ENCODE results near the gene KMT2C. TPM values are rescaled to one million over a fixed set of nuclear protein-coding genes. Genes with fewer than 3 reads are reported as not detected.
"Not testable (repeated sequence)": the region's sequence is repeated elsewhere in the genome, so short reads cannot be mapped to it uniquely, and the experiment has no call there.

KMT2C gene
- total RNA-seq, 1 experiment from 2014 or later = 35.1 TPM

DNA sequence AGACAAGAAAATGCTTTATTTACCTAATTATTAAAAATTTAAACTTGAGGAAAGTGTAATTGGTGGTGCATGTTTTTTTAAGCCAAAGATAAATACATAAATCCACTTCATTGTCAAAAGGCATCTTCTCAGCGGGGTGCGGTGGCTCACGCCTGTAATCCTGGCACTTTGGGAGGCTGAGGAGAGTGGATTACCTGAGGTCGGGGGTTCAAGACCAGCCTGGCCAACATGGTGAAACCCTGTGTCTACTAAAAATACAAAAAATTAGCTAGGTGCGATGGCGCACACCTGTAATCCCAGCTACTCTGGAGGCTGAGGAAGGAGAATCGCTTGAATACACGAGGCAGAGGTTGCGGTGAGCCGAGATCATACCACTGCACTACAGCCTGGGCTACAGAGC, 3.1 kb downstream of the KMT2C start:
- not testable (repeated sequence) for H3K4me1 ChIP-seq; H3K9me3 ChIP-seq (replicated peaks); H3K4me3 ChIP-seq; H3K36me3 ChIP-seq; DNase-seq; H3K27me3 ChIP-seq; H3K27ac ChIP-seq

DNA sequence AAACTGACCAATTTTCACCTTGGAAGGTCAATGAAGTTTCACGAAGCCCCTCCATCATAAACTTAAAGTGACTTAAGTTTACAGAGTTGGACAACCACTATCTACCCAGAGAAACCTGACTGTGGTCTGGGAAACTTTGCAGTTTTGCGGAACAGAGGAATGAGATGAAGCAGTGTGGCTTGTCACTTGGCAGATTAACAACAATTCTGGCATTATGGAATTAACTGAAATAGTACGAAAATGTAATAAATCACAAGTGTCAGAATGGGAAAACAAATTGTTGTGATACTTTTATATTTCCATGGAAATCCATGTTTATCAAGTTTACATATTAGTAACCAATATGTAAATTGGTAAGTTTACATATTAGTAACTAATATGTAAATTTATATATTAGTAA, 4.9 kb downstream of the KMT2C start:
- no peaks in the 10 kb centered on the region for H3K9me3 ChIP-seq (replicated peaks)

DNA sequence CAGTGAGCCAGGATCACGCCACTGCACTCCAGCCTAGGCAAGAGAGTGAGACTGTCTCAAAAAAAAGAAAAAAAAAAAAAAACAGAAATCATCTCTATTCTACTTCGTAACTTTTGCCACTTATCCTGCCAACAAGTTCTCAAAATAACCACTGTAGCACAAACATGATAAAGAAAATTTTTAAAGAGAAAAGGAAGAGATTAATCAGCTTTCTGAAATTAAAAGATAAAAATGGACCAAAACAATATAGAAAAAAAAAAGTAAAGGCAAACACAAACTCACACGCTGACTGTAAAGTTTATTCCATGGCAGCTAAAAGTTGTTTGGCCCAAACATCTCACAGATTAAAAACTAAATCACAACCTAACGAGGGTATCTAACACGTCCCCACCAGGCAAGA, 5.7 kb downstream of the KMT2C start:
- not testable (repeated sequence) for H3K4me3 ChIP-seq; H3K27ac ChIP-seq; DNase-seq; H3K9me3 ChIP-seq (replicated peaks); H3K4me1 ChIP-seq; H3K27me3 ChIP-seq; H3K36me3 ChIP-seq

More for the DNA sequence above, 4.9 kb downstream of the KMT2C start:
- H3K27me3 ChIP-seq = no peaks in the 10 kb centered on the region
- no peak for DNase-seq
- H3K27ac ChIP-seq = no peak overlapping the region
- no peak overlapping the region for H3K4me3 ChIP-seq
- H3K36me3 ChIP-seq = no peaks in the 10 kb centered on the region
- peaks cover 7% of the 10 kb centered on the region; the same call in 1 of the 2 replicates for H3K4me1 ChIP-seq

DNA sequence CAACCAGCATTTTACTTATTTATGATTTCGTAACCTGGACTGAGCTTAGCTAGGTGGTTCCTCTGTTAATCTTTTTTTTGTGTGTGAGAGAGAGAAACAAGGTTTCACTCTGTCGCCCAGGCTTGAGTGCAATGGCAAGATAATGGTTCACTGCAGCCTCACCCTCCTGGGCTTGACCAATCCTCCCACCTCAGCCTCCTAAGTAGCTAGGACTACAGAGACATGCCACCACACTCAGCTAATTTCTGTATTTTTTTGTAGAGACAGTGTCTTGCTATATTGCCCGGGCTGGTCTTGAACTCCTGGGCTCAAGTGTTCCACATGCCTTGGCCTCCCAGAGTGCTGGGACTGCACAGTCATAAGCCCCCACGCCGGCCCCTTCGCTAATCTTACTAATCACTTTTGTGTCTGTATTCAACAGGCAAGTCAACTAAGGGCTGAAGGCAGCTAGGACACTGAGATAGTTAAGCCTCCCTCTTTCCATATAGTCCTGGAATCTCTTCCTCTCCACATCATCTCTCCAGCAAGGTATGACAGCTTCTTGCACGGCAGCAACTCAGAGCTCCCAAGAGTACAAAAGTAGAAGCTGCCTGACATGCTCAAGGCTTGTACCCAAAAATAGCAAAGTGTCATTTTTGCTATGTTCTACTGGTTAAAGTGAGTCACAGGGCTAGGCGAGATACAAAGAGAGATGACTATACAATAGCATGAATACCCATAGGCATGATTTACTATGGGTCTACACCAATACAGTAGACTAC, 11.3 kb downstream of the KMT2C start:
- H3K4me3 ChIP-seq = no peak overlapping the region
- no peak for DNase-seq
- H3K9me3 ChIP-seq (replicated peaks) = peaks cover 11% of the 10 kb centered on the region

DNA sequence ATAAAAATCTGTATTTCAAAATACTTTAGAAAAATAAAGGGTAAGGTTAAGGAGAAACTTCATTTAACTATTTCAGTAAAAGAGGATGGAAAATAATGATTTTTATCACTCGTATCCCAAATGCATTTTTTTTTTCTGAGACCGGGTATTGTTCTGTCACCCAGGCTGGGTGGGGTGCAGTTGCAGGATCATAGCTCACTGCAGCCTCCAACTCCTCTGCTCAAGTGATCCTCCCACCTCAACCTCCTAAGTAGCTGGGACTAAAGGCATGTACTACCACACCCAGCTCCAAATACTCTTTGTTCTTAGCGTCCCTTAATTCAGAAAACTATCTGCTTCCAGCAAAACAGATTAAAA, 11.8 kb downstream of the KMT2C start:
- H3K27ac ChIP-seq = no peak overlapping the region
- no peak for DNase-seq
- H3K4me3 ChIP-seq = no peak overlapping the region
- no peaks in the 10 kb centered on the region for H3K27me3 ChIP-seq
- H3K36me3 ChIP-seq = peaks cover 5% of the 10 kb centered on the region
- no peaks in the 10 kb centered on the region for H3K4me1 ChIP-seq
- peaks cover 11% of the 10 kb centered on the region for H3K9me3 ChIP-seq (replicated peaks)

More for the DNA sequence above, 11.3 kb downstream of the KMT2C start:
- Histone ChIP-seq H3K36me3 (peaks cover 4% of the 10 kb centered on the region), H3K27ac (no peak overlapping the region), H3K4me1 (no peaks in the 10 kb centered on the region), H3K27me3 (no peaks in the 10 kb centered on the region)

DNA sequence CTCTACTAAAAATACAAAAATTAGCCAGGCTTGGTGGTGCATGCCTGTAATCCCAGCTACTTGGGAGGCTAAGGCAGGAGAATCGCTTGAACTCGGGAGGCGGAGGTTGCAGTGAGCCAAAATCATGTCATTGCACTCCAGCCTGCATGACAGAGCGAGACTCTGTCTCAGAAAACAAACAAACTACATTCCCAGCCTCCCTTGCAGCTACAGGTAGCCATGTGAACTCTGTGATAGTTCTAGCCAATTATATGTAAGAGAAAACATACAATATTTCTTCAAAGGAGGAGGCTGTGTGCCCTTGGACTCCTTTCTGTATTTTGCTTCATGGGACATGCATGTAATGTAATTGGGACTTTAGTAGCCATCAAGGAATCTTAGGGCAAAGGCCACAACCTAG, 12.6 kb downstream of the KMT2C start:
- H3K27ac ChIP-seq, H3K4me1 ChIP-seq, H3K4me3 ChIP-seq, DNase-seq, H3K27me3 ChIP-seq: not testable (repeated sequence)
- peaks cover 10% of the 10 kb centered on the region for H3K36me3 ChIP-seq
- peaks cover 11% of the 10 kb centered on the region for H3K9me3 ChIP-seq (replicated peaks)

DNA sequence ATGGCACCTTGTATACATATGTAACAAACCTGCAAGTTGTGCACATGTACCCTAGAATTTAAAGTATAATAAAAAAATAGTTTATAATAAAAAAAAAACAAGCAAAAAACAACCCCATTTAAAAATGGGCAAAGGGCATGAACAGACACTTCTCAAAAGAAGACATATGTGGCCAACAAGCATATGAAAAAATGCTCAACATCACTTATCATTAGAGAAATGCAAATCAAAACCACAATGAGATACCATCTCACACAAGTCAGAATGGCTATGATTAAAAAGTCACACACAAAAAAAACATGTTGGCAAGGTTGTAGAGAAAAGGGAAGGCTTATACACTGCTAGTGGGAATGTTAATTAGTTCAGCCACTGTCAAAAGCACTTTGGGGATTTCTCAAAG, 14.9 kb downstream of the KMT2C start:
- not testable (repeated sequence) for H3K27me3 ChIP-seq, DNase-seq, H3K4me3 ChIP-seq, H3K4me1 ChIP-seq, H3K27ac ChIP-seq
- peaks cover 10% of the 10 kb centered on the region for H3K36me3 ChIP-seq
- peaks cover 11% of the 10 kb centered on the region for H3K9me3 ChIP-seq (replicated peaks)

DNA sequence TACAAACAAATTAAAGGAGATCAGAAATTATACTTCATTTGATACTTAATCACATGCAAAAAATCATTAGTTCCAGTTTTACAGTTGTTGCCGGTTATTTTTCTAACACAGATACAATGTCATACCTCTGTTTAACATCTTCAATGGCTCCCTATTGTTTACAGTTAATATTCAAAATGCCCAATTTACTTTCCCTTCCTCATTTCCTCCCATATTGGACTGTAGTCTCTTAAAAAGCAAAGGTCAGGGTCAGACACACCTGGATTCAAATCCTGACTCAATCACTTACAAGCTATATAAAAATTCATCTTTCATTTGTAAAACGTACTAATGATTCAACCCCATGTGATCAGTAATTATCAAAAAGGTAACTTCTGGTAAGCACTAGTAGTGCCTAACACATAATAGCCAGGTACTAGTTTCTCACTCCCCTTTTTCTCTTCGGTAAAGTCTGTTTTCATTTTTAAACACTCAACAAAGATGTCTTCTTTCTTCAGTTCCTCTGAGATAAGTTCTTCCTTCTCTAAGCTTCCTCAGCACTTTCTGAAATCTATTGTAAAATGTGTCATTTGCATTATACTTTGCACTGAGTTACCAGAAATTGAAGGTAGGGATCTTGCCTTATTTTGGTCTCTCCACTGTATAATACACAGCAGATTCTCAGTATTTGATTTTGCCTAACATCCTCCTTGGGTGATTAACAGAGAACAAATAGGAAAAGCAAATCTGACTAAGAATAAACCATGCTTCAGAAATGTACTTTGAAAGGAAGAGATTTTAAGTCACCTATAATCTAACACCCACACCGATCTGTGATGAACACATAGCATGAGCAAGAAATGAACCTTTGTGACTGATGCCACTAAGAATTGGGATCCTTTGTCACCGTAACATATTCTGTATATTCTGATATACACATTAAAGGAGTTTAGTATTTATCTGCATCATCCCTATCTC, 16.1 kb downstream of the KMT2C start:
- DNase-seq = no peak
- Histone ChIP-seq H3K27me3 (no peaks in the 10 kb centered on the region), H3K4me3 (no peak overlapping the region), H3K36me3 (peaks cover 10% of the 10 kb centered on the region), H3K9me3 (replicated peaks) (peaks cover 11% of the 10 kb centered on the region), H3K27ac (no peak overlapping the region), H3K4me1 (no peaks in the 10 kb centered on the region)

DNA sequence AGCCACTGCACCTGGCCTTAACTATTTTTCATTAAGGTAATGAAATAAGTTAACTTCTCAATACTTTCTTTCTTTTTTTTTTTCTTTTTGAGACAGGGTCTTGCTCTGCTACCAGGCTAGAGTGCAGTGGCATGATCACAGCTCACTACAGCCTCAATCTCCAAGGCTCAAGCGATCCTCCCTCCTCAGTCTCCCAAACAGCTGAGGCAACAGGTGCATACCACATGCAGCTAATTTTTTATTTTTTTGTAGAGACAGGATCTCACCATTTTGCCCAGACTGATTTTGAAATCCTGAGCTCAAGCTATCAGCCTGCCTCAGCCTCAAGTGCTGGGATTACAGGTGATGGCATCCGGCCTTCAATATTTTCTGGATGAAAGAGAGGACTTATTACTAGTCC, 21.0 kb downstream of the KMT2C start:
- Histone ChIP-seq H3K9me3 (replicated peaks) (no peaks in the 10 kb centered on the region), H3K4me3 (no peak overlapping the region), H3K36me3 (peaks cover 6% of the 10 kb centered on the region; the same call in 1 of the 2 replicates), H3K27ac (no peak overlapping the region), H3K27me3 (no peaks in the 10 kb centered on the region), H3K4me1 (no peaks in the 10 kb centered on the region)
- no peak for DNase-seq

DNA sequence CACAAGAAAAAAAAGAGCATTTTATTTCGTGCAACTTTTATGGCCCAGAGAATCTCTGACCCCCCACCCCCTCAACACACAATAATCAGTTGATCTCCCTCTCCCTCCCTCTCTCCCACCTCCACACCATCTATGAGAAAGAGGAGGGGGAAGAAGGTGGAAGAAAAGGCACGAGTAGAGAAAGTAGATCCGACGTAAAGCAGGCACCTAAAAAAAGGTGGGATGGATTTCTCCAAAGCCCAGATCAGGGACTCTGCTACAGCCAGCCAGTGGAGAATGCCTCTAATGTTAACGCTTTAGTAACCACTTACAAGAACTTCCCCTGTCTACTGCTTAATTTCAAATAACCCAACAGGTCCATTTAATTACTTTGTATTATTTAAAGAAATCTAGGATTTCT, 24.4 kb downstream of the KMT2C start:
- Histone ChIP-seq H3K4me1 (no peaks in the 10 kb centered on the region), H3K4me3 (no peak overlapping the region), H3K27ac (no peak overlapping the region), H3K36me3 (no peaks in the 10 kb centered on the region), H3K27me3 (no peaks in the 10 kb centered on the region), H3K9me3 (replicated peaks) (no peaks in the 10 kb centered on the region)
- no peak for DNase-seq

DNA sequence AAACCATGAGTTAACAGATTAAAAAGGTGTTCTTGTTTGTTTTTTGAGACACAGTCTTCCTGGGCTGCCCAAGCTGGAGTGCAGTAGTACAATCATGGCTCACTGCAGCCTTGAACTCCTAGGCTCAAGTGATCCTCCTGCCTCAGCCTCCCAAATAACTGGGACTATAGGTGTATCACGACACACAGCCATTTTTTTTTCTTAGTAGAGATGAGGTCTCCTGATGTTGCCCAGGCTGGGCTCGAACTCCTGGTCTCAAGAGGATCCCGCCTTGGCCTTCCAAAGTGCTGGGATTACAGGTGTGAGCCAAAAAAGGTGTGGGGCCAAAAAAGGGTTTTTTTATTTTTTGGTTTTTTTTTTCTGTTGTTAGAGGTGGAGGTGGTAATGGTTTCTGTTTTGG, 29.3 kb downstream of the KMT2C start:
- Histone ChIP-seq H3K4me3 (no peak overlapping the region), H3K9me3 (replicated peaks) (no peaks in the 10 kb centered on the region)
- no peak for DNase-seq

DNA sequence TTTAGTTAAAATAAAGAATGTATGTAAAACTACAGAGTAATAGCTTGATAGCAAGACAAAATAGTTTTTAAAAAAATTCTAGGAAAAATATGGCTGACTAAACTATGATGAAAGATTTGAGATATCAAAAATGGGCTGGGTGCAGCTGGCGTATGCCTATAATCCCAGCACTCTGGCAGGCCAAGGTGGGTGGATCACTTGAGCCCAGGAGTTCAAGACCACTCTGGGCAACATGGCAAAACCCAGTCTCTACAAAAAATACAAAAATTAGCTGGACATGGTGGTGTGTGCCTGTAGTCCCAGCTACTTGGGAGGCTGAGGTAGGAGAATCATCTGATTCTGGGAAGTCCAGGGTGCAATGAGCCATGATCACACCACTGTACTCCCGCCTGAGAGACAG, 29.8 kb downstream of the KMT2C start:
- H3K9me3 ChIP-seq (replicated peaks); H3K4me3 ChIP-seq; H3K4me1 ChIP-seq; DNase-seq; H3K27me3 ChIP-seq; H3K36me3 ChIP-seq; H3K27ac ChIP-seq: not testable (repeated sequence)

More for the DNA sequence above, 29.3 kb downstream of the KMT2C start:
- Histone ChIP-seq H3K27ac (no peak overlapping the region), H3K27me3 (no peaks in the 10 kb centered on the region), H3K36me3 (no peaks in the 10 kb centered on the region), H3K4me1 (peaks cover 5% of the 10 kb centered on the region; the same call in 1 of the 2 replicates)

DNA sequence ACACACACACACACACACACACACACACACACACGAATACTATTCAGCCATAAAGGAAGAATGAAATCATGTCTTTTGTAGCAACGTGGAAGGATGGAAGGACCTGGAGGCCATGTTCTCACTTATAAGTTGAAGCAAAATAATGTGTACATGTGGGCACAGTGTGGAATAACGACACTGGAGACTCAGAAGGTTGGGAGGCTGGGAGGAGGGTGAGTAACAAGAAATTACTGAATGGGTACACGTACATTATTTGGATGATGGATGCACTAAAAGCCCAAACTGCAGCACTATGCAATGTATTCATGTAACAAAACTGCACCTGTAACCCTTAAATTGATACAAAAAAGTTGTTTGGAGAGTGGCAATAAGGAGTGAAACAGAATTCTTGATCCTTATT, 32.1 kb downstream of the KMT2C start:
- Histone ChIP-seq H3K36me3 (no peaks in the 10 kb centered on the region; the same call in 1 of the 2 replicates), H3K4me3 (no peak overlapping the region), H3K9me3 (replicated peaks) (no peaks in the 10 kb centered on the region), H3K27ac (no peak overlapping the region), H3K27me3 (no peaks in the 10 kb centered on the region), H3K4me1 (peaks cover 5% of the 10 kb centered on the region; the same call in 1 of the 2 replicates)
- no peak for DNase-seq

DNA sequence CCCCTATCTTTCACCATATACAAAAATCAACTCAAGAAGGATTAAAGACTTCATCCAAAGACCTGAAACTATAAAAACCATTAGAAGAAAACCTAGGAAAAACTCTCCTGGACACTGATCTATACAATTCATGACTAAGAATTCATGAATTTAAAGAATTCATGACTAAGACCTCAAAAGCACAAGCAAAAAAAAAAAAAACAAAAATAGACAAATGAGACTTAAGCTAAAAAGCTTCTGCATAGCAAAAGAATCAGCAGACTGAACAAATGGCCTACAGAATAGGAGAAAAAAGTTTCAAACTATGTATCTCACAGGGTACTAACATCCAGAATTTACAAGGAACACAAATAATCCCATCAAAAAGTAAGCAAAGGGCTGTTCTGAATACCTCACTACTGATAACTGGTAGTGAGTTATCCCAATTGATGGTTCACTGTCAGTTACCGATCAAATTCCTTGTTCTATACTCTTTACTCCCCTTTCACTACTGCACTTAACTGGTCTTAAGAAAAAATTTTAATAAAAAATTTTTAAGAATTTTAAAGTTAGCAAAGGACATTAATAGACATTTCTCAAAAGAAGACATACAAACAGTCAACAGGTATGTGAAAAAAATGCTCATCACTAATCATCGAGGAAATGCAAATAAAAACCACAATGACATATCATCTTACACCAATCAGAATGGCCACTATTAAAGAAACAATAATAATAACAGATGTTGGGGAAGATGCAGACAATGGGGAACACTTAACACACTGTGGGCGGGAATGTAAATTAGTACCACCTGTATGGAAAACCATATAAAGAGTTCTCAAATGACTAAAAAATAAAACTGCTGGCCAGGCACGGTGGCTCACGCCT, 33.2 kb downstream of the KMT2C start:
- no peak for DNase-seq
- Histone ChIP-seq H3K36me3 (no peaks in the 10 kb centered on the region; the same call in 1 of the 2 replicates), H3K9me3 (replicated peaks) (no peaks in the 10 kb centered on the region; the same call in 1 of the 2 replicates), H3K4me1 (peaks cover 5% of the 10 kb centered on the region; the same call in 1 of the 2 replicates), H3K4me3 (no peak overlapping the region), H3K27ac (no peak overlapping the region), H3K27me3 (no peaks in the 10 kb centered on the region)
